GM23338 (cell line): ENCODE data around the gene ZKSCAN4.

Experiments used
- CREB1 ChIP-seq: fragments of 250-450 bp; sonication (Bioruptor Pico); IDR thresholded peaks from 2 replicates; pipeline ENCODE4 v1.5.0; 2020; ENCODE audit warnings: low read depth, mild to moderate bottlenecking, moderate library complexity
- EZH2 ChIP-seq: fragments of 200-600 bp; sonication (generic); IDR thresholded peaks from one replicate; pipeline ENCODE4 v1.8.0; 2017; ENCODE audit warnings: antibody characterized with exemption, mild to moderate bottlenecking, low read depth; ENCODE audit not compliant: unreplicated experiment
- EZH2phosphoT487 ChIP-seq: fragments of 200-600 bp; sonication (generic); IDR thresholded peaks from one replicate; pipeline ENCODE4 v1.8.1; 2018; ENCODE audit warnings: antibody characterized with exemption; ENCODE audit not compliant: unreplicated experiment
- JUNB ChIP-seq: IDR thresholded peaks from one replicate; pipeline ENCODE4 v1.6.1; 2016; ENCODE audit warnings: antibody characterized with exemption; ENCODE audit not compliant: unreplicated experiment
- NANOG ChIP-seq: IDR thresholded peaks from 2 replicates; pipeline ENCODE4 v1.6.1; 2016; ENCODE audit warnings: antibody characterized with exemption, borderline replicate concordance
- POLR2AphosphoS5 ChIP-seq: IDR thresholded peaks from 2 replicates; pipeline ENCODE4 v1.6.1; 2016; ENCODE audit warnings: antibody characterized with exemption, low read depth
- ZNF331 ChIP-seq: fragments of 250-450 bp; sonication (Bioruptor Pico); IDR thresholded peaks from 2 replicates; pipeline ENCODE4 v1.5.0; 2020; ENCODE audit warnings: low read depth, mild to moderate bottlenecking, moderate library complexity
- TF ChIP-seq, protein P1 (sequence below), 2 experiments: fragments of 200-600 bp in 1 of 2; sonication (generic) in 1 of 2; conservative IDR thresholded peaks; 2 replicates each; pipeline versions ENCODE4 v1.5.1 to v1.6.1; 2016 to 2017; ENCODE audit warnings: antibody characterized with exemption in 2 of 2, low read depth in 2 of 2, mild to moderate bottlenecking in 2 of 2, moderate library complexity in 1 of 2
- TF ChIP-seq, protein P2 (sequence below): IDR thresholded peaks from one replicate; pipeline ENCODE4 v1.6.1; 2018; ENCODE audit warnings: antibody characterized with exemption; ENCODE audit not compliant: unreplicated experiment

DNA sequence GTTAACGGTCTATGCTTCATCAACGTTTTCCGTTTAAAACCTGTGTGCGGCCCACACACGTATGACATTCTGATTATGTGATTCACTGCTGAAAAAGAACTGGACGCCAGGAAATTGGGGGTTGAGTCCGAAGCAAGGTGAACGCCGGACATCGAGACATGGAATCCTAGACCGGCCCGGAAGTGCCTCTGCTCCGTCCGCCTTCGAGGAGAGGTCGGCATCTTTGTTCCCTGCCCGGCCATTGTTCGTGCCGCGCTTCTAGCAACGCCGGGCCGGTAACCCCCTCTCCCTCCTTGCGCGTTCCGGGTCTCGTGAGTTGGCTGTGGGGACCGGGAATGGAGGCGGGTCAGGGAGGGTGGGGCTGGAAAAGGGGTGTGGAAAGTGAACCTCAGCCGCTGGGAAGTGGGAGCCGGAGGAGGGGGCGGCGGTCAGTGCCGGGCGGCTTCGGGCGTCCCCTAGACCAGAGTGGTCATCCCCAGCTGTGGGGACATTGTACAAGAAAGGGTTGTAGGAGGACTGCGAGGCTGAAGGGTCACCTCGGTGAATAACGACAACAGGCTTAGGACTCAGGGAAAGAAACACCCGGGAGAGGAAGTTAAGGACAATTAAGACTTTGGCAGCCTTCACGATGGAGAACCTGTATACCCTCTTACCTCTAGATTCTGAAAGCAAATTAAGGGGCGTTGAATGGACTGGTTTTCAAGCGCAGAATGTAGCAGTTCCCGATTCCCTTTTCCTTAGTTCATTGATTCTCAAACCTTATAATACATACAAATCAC is 26.8 kb downstream of the ZKSCAN4 start, which contains the start of gene ZSCAN9:
- TF ChIP-seq POLR2AphosphoS5 (peak; percentile 77), EZH2 (no peak), CREB1 (CRISPR knock-in tag) (peak; percentile 61), ZNF331 (CRISPR knock-in tag) (no peak), EZH2phosphoT487 (no peak), NANOG (no peak; the same call in 1 of the 2 replicates), JUNB (no peak)
- TF ChIP-seq, protein P1, sequence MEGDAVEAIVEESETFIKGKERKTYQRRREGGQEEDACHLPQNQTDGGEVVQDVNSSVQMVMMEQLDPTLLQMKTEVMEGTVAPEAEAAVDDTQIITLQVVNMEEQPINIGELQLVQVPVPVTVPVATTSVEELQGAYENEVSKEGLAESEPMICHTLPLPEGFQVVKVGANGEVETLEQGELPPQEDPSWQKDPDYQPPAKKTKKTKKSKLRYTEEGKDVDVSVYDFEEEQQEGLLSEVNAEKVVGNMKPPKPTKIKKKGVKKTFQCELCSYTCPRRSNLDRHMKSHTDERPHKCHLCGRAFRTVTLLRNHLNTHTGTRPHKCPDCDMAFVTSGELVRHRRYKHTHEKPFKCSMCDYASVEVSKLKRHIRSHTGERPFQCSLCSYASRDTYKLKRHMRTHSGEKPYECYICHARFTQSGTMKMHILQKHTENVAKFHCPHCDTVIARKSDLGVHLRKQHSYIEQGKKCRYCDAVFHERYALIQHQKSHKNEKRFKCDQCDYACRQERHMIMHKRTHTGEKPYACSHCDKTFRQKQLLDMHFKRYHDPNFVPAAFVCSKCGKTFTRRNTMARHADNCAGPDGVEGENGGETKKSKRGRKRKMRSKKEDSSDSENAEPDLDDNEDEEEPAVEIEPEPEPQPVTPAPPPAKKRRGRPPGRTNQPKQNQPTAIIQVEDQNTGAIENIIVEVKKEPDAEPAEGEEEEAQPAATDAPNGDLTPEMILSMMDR (conservative IDR thresholded peaks at IDR 0.05; ENCODE audit: low read depth in 2 of 2), result no peak
- TF ChIP-seq, protein P2, sequence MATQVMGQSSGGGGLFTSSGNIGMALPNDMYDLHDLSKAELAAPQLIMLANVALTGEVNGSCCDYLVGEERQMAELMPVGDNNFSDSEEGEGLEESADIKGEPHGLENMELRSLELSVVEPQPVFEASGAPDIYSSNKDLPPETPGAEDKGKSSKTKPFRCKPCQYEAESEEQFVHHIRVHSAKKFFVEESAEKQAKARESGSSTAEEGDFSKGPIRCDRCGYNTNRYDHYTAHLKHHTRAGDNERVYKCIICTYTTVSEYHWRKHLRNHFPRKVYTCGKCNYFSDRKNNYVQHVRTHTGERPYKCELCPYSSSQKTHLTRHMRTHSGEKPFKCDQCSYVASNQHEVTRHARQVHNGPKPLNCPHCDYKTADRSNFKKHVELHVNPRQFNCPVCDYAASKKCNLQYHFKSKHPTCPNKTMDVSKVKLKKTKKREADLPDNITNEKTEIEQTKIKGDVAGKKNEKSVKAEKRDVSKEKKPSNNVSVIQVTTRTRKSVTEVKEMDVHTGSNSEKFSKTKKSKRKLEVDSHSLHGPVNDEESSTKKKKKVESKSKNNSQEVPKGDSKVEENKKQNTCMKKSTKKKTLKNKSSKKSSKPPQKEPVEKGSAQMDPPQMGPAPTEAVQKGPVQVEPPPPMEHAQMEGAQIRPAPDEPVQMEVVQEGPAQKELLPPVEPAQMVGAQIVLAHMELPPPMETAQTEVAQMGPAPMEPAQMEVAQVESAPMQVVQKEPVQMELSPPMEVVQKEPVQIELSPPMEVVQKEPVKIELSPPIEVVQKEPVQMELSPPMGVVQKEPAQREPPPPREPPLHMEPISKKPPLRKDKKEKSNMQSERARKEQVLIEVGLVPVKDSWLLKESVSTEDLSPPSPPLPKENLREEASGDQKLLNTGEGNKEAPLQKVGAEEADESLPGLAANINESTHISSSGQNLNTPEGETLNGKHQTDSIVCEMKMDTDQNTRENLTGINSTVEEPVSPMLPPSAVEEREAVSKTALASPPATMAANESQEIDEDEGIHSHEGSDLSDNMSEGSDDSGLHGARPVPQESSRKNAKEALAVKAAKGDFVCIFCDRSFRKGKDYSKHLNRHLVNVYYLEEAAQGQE, result no peak
